NCI-H446 treated with DMSO at 0.1 percent for 48 hours (cell line): ENCODE data around the gene STARD5.

Experiments used
- DNase-seq: peaks from one replicate; lab custom pipeline; 2025; lab: John Stamatoyannopoulos, UW

Gene STARD5

DNA sequence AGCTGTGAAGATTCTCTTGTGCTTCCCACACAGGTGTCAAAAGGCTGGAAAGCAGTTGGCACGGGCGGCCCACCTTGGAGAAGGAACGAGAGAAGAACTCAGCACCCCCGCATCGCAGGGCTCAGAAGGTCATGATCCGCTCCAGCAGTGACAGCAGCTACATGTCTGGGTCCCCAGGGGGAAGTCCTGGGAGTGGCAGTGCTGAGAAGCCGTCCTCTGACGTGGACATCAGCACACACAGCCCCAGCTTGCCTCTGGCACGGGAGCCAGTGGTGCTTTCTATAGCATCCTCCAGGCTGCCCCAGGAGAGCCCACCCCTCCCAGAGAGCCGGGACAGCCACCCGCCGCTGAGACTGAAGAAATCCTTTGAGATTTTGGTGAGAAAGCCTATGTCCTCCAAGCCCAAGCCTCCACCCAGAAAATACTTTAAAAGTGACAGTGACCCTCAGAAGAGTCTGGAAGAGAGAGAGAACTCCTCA, 31.4 kb downstream of the STARD5 start:
- DNase-seq, result no peak

GRCh38 chr15:81291916-81292522, 31.9 kb downstream of the STARD5 start:
- no peak for DNase-seq

DNA sequence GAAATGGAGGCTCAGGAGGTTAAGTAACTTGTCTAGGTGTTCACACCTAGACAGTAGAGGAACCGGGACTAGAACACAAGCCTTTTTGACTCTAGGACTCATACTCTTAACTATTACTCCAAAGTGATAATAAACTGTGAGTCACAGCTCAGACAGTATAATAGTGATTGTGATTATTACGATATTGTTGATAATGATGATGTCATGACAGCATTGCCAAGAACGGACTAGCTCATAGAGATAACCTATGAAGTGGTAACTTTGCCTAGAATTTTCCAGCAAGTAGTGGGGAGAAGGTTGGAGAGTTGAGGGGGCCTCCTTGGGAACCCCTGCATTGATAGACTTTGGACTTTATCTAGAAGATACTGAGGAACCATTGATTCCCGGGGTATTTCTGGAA, 34.0 kb downstream of the STARD5 start:
- DNase-seq, result no peak

- DNase-seq, result no peak
Measured at GRCh38 chr15:81288616-81289015, 35.3 kb downstream of the STARD5 start.

DNA sequence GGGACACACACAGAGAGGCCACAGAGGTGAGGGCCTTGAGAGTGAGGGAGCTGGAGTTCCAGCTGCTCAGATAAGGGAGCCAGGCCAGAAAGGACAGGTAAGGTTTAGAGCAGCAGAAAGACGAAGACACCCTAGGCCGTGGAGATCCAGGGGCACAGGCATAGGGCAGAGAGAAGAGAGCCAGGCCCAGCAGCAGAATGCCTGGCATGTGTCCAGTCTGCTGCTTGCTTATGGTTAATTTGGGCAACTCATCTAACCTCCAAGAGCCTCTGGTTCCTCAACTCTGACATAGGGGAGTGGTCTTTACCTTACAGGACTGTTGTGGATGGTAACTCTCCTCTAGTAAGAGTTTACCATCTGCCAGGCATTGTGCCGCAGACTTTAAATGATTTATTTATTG, 35.9 kb downstream of the STARD5 start:
- no peak for DNase-seq

GRCh38 chr15:81286621-81287121, 37.3 kb downstream of the STARD5 start:
- no peak for DNase-seq

DNA sequence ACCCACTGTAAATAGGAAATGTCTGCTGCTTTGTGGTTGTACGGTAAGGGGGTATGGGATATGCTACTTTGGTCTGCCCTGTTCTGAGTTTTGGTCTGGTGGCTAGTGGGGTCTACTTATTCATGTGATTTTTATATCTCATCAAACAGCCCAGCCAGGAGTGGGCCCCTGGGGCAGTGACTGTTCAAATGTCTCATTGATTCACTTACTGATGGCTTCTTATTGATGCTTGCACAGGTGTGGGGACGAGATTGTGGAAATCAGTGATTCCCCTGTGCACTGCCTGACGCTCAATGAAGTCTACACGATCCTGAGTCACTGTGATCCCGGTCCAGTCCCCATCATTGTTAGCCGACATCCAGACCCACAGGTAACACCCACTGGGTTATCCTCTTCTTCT, 38.5 kb downstream of the STARD5 start:
- no peak for DNase-seq

DNA sequence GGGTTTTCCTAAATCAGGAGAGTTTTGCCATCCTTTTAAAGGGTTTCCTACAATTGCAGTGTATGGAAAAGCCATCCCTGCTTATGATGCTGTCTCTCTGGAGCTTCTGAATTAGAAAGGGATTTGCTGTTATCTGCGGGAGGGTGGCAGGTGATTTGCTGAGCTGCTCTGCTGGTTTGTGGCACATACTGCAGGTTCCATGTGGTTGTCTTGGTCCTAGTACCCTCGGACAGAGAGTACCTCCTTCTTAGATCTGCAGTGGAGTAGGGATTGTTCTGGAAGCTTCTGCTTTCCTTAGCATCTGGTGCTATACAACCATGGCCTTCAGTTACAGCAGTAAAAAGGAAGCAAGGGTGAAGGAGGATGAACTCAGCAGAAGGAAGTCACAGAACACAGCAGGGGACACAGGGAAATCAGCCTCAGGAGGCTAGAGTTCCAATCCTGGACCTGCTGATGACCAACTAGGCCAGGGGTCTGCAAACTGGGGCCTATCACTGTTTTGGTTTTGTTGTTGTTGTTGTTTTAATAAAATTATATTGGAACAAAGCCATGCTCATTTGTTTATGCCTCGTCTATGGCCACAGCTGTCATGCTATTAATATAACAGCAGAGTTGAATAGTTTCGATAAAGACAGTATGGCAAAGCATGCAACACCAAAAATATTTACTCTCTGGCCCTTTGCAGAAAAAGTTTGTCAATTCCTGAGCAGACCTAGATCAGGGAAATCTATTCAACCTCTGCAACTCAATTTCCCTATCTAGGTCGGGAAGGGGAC, 39.5 kb downstream of the STARD5 start:
- no peak for DNase-seq

DNA sequence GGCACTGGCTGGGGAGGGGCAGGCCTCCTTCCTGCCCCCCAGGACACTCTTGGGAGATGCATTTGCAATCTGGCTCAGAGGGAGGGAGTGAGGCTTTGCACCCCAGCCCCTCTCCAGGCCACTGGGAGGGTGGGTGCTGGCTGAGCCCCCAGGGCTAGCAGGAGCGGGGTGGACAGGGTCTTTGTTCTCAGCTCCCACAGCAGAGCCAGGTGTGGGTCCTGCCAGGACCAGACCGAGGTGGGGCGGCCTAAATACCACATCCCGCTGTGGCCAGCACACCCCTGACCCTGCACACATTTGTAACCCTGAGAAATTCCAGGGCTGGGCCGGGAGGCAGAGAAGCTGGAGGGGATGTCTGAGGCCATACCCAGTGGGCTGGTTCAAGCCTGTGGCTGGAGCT, 41.0 kb downstream of the STARD5 start:
- no peak for DNase-seq

DNA sequence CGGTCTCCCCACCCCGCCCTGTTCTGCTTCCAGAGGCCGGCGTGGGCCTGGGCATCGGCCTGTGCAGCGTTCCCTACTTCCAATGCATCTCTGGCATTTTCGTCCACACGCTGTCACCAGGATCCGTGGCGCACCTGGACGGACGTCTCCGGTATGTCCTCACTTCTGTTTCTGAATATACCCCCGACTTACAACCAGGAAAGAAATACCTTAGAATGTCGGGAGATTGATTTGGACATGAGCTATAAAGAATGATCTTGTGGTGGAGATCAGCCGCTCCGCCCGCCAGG, 41.4 kb downstream of the STARD5 start:
- no peak for DNase-seq

GRCh38 chr15:81281766-81282605, 42.0 kb downstream of the STARD5 start:
- DNase-seq, result no peak

DNA sequence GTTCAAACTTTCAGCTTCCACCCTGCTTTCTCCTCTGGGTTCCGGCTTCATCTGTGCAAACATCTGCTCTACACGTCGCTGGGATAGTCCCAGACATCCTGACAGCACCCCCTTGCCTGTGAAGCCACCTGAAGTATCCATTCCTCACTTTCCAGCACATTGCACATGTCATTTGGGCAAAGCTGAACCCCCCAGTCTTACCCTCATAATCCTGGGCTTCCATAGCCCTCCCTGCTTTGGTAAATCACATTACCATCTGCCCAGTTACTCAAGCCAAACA, 42.5 kb downstream of the STARD5 start:
- DNase-seq, result no peak

DNA sequence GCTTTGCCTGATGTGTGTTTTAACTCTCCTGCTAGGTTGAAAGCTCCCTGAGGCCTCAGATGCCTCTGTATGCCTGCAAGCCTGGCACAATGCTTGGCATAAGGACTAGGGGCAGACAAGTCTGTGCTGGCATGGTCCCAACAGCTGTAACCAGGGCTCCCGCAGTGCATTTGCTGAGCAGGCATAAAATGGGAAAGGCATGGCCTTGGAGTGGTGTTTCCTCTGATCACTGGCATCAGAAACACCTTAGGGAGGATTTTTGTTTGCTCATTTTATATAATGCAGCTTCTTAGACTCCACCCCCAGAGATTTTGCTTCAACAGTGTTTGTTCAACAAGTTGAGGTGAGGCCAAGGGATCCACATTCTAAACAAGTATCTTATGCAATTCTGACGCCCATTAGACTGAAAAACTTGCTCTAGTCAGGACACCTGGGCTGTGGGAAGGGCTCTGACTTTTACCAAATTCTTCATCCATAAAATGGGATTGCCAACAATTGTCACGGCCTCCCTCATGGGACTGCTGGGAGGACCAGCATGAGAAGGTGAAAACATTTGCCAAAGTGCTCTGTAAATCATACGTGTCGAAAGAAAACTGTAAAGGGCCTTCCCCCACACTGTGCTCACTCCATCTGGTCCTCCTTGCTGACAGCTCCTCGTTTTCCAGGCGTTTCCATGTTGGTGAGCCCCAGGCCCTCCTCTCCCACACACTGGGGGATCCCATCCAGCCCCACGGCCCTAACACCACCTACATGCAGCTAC, 43.1 kb downstream of the STARD5 start:
- DNase-seq, result no peak

DNA sequence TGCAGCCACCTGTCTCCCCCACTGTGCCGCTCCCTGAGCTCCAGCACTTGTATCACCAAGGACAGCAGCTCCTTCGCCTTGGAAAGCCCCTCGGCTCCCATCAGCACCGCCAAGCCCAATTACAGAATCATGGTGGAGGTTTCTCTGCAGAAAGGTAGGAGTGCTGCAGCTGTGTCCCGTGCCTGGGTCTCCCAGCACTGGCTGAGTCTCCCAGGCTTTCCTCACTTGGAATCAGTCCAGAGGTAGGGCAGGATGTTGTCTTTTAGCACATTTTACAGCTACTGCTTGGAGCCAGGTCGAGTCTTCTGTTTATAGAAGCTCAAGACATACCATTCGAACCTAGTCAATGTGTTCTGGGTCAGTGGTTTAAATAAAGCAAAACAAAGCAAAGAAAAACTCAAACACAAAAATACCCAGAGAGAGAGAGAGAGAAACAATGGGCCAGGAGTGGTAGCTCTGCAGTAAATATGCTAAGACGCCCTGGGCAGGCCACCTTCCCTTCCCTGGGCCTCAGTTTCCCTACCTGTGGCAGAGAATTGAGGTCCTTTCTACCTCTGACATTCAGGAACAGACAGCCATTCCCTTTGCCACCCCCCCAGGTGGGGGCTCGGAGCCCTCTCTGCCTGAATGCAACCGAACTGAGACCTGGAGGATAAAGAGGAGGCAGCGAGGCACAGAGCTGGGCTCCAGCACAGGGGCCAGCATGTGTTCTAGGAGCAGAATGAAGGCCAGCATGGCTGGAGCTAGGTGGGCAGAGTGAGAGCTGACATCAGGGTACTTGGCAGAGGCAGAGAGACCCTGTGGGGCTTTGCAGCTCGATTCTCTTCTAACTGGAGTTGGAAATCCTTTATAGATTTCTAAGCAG, 44.1 kb downstream of the STARD5 start:
- DNase-seq, result no peak

GRCh38 chr15:81278306-81279029, 45.5 kb downstream of the STARD5 start:
- no peak for DNase-seq

- DNase-seq, result no peak
Measured at GRCh38 chr15:81277851-81278250, 46.1 kb downstream of the STARD5 start.

- DNase-seq, result no peak
Measured at GRCh38 chr15:81276967-81277366, 47.0 kb downstream of the STARD5 start.

GRCh38 chr15:81275711-81276392, 48.1 kb downstream of the STARD5 start:
- DNase-seq, result no peak

GRCh38 chr15:81274931-81275707, 48.8 kb downstream of the STARD5 start:
- DNase-seq, result peak; percentile 44
